8988T (cell line): ENCODE results near the gene CAMK4.

Experiments used
- DNase-seq: peaks from one replicate; pipeline ENCODE4 v3.0.0; 2011

CAMK4 gene

GRCh38 chr5:111223787-111224560 is at the start of gene CAMK4:
CAMK4 (plus strand) TSS chr5:111224384; CDS start chr5:111224484, 100 bp downstream.
- peak; percentile 75 for DNase-seq

- DNase-seq = no peak
Measured at GRCh38 chr5:111183064-111183463, 41.1 kb upstream of the CAMK4 start.

- DNase-seq = no peak
Measured at GRCh38 chr5:111187079-111187478, 37.1 kb upstream of the CAMK4 start.

- DNase-seq = no peak
Measured at GRCh38 chr5:111194053-111194452, 30.1 kb upstream of the CAMK4 start.

GRCh38 chr5:111194925-111195324 is 29.3 kb upstream of the CAMK4 start:
- no peak for DNase-seq

GRCh38 chr5:111197523-111197922 is 26.7 kb upstream of the CAMK4 start:
- DNase-seq = no peak

GRCh38 chr5:111198281-111198966 is 25.8 kb upstream of the CAMK4 start:
- DNase-seq = no peak

- no peak for DNase-seq
Measured at GRCh38 chr5:111200828-111201227, 23.4 kb upstream of the CAMK4 start.

GRCh38 chr5:111201705-111202104 is 22.5 kb upstream of the CAMK4 start:
- DNase-seq = no peak

- DNase-seq = no peak
Measured at GRCh38 chr5:111211341-111211740, 12.8 kb upstream of the CAMK4 start.

- DNase-seq = no peak
Measured at GRCh38 chr5:111214052-111214742, 10.0 kb upstream of the CAMK4 start.

GRCh38 chr5:111215971-111216370 is 8.2 kb upstream of the CAMK4 start:
- DNase-seq = no peak

GRCh38 chr5:111221139-111221538 is 3.0 kb upstream of the CAMK4 start:
- no peak for DNase-seq

- no peak for DNase-seq
Measured at GRCh38 chr5:111223101-111223786, 940 bp upstream of the CAMK4 start.

- peak; percentile 32 for DNase-seq
Measured at GRCh38 chr5:111224561-111225345, 569 bp downstream of the CAMK4 start.

- no peak for DNase-seq
Measured at GRCh38 chr5:111225926-111226325, 1.7 kb downstream of the CAMK4 start.

GRCh38 chr5:111226556-111226955 is 2.4 kb downstream of the CAMK4 start:
- no peak for DNase-seq

- no peak for DNase-seq
Measured at GRCh38 chr5:111227226-111227782, 3.1 kb downstream of the CAMK4 start.

GRCh38 chr5:111227801-111228200 is 3.6 kb downstream of the CAMK4 start:
- no peak for DNase-seq

- DNase-seq = no peak
Measured at GRCh38 chr5:111228520-111229220, 4.5 kb downstream of the CAMK4 start.

- DNase-seq = no peak
Measured at GRCh38 chr5:111229221-111229835, 5.1 kb downstream of the CAMK4 start.
